ENCODE results near the gene SSX2IP. TPM values are rescaled to one million over a fixed set of nuclear protein-coding genes. Genes with fewer than 3 reads are reported as not detected.

SSX2IP gene
- total RNA-seq, 2 donors from 2014 or later = 4.7 to 8.6 TPM

- intact Hi-C loops (cut with DNase I) = no loop called here
- DNase-seq (ENCODE audit: low spot score) = no peak
Observed at GRCh38 chr1:84712276-84712874, 22.1 kb upstream of the SSX2IP start.

- intact Hi-C loops (cut with DNase I) = no loop called here
- no peak for DNase-seq (ENCODE audit: low spot score)
Observed at GRCh38 chr1:84711869-84712268, 21.6 kb upstream of the SSX2IP start.

- intact Hi-C loops (cut with DNase I) = no loop called here
- DNase-seq (ENCODE audit: low spot score) = no peak
Observed at GRCh38 chr1:84711121-84711520, 20.9 kb upstream of the SSX2IP start.

- no peak for DNase-seq (ENCODE audit: low spot score)
- intact Hi-C loops (cut with DNase I) = no loop called here
Observed at GRCh38 chr1:84709131-84709530, 18.9 kb upstream of the SSX2IP start.

GRCh38 chr1:84708031-84708430 lies 17.8 kb upstream of the SSX2IP start:
- no peak for DNase-seq (ENCODE audit: low spot score)
- intact Hi-C loops (cut with DNase I) = no loop called here

- no peak for DNase-seq (ENCODE audit: low spot score)
- intact Hi-C loops (cut with DNase I) = no loop called here
Observed at GRCh38 chr1:84705513-84705912, 15.3 kb upstream of the SSX2IP start.

GRCh38 chr1:84704872-84705417 lies 14.7 kb upstream of the SSX2IP start:
- intact Hi-C loops (cut with DNase I) = no loop called here
- DNase-seq (ENCODE audit: low spot score) = no peak

- DNase-seq (ENCODE audit: low spot score) = no peak
- intact Hi-C loops (cut with DNase I) = no loop called here
Observed at GRCh38 chr1:84703431-84703830, 13.2 kb upstream of the SSX2IP start.

- no peak for DNase-seq (ENCODE audit: low spot score)
- intact Hi-C loops (cut with DNase I) = no loop called here
Observed at GRCh38 chr1:84702143-84702542, 11.9 kb upstream of the SSX2IP start.

GRCh38 chr1:84701376-84701775 lies 11.1 kb upstream of the SSX2IP start:
- DNase-seq (ENCODE audit: low spot score) = no peak
- intact Hi-C loops (cut with DNase I) = no loop called here

GRCh38 chr1:84700070-84700469 lies 9.8 kb upstream of the SSX2IP start:
- intact Hi-C loops (cut with DNase I) = no loop called here
- no peak for DNase-seq (ENCODE audit: low spot score)

GRCh38 chr1:84698151-84699110 lies 8.2 kb upstream of the SSX2IP start:
- intact Hi-C loops (cut with DNase I) = no loop called here
- no peak for DNase-seq (ENCODE audit: low spot score)

GRCh38 chr1:84693785-84694184 lies 3.5 kb upstream of the SSX2IP start:
- DNase-seq (ENCODE audit: low spot score) = no peak
- intact Hi-C loops (cut with DNase I) = no loop called here

- DNase-seq (ENCODE audit: low spot score) = no peak
- intact Hi-C loops (cut with DNase I) = no loop called here
Observed at GRCh38 chr1:84693005-84693404, 2.7 kb upstream of the SSX2IP start.

GRCh38 chr1:84692391-84692790 lies 2.1 kb upstream of the SSX2IP start:
- no peak for DNase-seq (ENCODE audit: low spot score)
- intact Hi-C loops (cut with DNase I) = no loop called here

GRCh38 chr1:84691122-84691783 lies 992 bp upstream of the SSX2IP start:
- DNase-seq (ENCODE audit: low spot score) = no peak
- intact Hi-C loops (cut with DNase I) = no loop called here

GRCh38 chr1:84689514-84690396 lies 506 bp downstream of the SSX2IP start:
- DNase-seq (ENCODE audit: low spot score) = peak; percentile 86

GRCh38 chr1:84688463-84689061 lies 1.7 kb downstream of the SSX2IP start:
- intact Hi-C loops (cut with DNase I) = no loop called here

More at GRCh38 chr1:84689514-84690396, 506 bp downstream of the SSX2IP start:
- intact Hi-C loops (cut with DNase I) = no loop called here

More at GRCh38 chr1:84688463-84689061, 1.7 kb downstream of the SSX2IP start:
- no peak for DNase-seq (ENCODE audit: low spot score)

Measured in posterior vena cava (tissue), 2 donors.